IPS DF 4.7 (cell line): ENCODE data around the gene LMAN2L.

ENCODE experiments used
- DNase-seq: peaks from one replicate; pipeline ENCODE4 v3.0.0-alpha.2; 2013; ENCODE audit warnings: low spot score; ENCODE audit errors: extremely low read depth

The LMAN2L gene

GRCh38 chr2:96760036-96760985 is 20.4 kb upstream of the LMAN2L start, which contains the start of gene CNNM4:
TSS of gene CNNM4 (plus strand) at chr2:96760902. CDS start at chr2:96761000, 98 bp downstream.
- no peak for DNase-seq

DNA sequence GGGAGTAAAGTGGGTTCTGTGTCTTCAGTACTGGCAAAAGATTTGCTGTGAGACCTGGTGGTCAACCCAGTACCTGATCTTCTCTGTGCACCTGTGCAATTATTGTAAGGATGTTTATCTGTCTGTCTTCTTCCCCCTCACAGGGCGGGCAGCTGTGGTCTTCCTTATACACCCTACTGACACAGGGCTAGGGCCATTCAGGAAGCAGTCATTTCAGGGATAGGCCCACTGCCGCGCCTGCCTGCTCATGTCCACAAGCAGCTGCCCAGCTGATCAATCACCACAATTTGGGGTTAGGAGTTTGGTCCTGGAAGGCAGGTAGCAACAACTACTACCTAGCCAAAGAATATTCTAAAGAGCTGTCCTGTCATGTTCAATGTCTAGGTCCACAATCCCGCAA is 19.7 kb upstream of the LMAN2L start:
- DNase-seq = no peak

GRCh38 chr2:96758987-96759386 is 19.1 kb upstream of the LMAN2L start:
- no peak for DNase-seq

DNA sequence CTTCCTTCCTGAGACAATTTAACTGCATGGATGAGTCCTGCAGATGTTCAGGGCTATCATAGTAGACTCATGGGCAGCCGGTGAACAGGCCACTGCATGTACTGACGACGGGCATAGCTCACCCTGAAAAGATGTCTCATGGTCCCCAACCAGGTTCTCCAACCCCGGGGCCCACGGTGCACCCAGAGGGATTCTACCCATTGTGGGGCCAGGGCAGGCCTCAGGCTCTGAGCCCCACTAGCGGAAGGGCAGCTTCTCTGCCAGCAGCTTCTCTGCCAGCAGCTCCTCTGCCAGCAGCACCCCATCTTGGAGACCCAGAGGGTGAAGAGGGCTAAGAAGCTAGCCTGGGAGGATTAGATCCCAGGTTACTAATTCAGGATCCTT is 17.6 kb upstream of the LMAN2L start:
- DNase-seq = no peak

GRCh38 chr2:96756788-96757476 is 17.1 kb upstream of the LMAN2L start:
- no peak for DNase-seq

GRCh38 chr2:96754317-96754716 is 14.5 kb upstream of the LMAN2L start:
- no peak for DNase-seq

DNA sequence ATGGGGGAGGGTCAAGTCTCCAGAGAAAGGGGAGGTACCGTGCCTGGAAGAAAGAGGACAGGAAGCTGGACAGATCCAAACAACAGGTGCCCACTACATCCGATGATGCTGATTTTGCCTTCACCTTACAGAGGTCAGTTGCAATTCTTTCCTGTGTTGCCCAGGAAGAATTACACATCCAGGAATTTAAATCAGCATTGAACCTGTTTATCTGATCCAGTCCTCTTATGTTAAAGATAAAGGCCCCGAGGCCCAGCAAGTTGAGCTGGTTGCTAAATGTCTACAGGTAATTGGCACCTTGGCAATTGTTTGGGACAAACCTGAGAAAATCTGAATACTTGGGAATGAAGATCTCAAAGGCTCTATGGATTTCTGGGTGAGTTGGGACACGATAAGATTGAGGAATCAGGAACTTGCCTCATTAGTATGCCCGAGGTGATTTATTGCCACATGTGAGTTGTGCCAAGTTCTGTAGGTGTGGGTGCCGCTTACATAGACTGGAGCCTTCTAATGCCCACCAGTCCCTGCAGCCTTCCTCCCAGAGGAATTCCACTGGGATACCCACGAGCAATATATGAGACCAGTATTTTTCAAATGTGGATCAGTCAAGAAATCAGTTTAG is 13.9 kb upstream of the LMAN2L start:
- no peak for DNase-seq

GRCh38 chr2:96751800-96752199 is 11.9 kb upstream of the LMAN2L start:
- DNase-seq = no peak

- no peak for DNase-seq
Measured at GRCh38 chr2:96747061-96747617, 7.3 kb upstream of the LMAN2L start.

GRCh38 chr2:96739076-96739632 is 710 bp downstream of the LMAN2L start:
- no peak for DNase-seq

- DNase-seq = no peak
Measured at GRCh38 chr2:96737831-96738230, 2.0 kb downstream of the LMAN2L start.

DNA sequence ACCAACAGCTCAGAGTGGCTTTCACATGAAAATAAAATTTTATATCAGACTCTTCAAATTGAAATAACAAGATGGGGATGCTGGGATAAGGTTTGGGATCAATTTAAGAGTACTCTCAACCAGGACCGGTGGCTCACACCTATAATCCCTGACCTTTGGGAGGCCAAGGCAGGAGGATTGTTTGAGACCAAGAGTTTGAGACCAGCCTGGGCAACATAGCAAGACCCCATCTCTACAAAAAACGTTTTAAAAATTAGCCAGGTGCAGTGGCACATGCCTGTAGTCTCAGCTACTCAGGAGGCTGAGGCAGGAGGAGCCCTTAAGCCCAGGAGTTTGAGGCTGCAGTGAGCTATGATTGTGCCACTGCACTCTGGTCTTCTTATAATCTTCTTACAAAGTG is 2.6 kb downstream of the LMAN2L start:
- DNase-seq = no peak

DNA sequence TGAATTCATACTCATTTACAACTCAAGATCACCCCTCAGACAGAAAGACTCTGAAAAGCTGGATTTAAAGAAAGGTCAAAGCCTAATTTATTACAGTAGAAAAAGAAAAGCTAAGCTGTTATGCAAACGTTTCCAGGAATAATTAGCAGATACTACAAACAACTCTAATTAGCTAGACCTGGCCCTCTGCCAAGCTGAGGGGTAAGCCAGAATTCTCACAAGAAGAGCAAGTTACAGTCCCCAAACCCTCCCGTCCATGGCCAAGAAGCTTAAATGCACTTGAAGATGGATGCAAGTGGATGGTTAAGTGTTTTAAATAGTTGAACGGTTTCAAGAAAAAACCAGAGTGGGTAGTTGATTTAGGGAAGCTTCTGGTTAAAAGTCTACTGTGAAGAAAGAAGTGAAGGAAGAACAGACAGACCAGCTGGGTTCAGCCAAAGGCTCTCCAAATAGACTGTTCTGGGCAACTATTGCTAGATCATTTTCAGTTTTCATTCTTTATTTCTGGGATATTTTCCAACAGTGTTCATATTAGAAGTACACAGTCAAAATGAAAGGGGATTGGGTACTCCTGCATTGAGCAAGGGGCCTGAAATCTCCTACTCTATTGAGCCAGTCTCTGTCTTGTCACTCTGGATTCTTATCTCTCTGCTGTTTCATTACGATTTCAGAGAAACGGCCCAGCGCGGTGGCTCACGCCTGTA is 4.8 kb downstream of the LMAN2L start:
- DNase-seq = no peak

GRCh38 chr2:96733931-96734330 is 5.9 kb downstream of the LMAN2L start:
- DNase-seq = no peak

DNA sequence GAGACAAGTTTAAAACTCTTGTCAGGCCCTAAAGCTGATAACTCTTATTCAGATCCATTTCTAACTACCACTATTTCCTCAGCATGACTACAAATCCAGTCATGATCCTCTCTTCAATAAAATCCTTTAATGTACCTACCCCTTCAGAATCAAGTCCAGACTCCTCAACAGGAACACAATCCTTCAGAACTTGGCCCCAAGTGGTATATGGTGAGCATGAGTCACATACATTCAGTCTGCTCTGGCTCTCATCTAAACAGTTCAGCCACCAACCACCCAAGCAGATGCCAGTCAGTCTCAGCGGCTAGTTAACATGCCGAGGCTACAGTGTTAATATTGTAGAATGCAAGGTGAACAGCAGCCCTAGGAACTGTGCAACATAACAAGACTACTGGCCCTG is 9.7 kb downstream of the LMAN2L start:
- no peak for DNase-seq

GRCh38 chr2:96729748-96730147 is 10.1 kb downstream of the LMAN2L start:
- no peak for DNase-seq

GRCh38 chr2:96727431-96727830 is 12.4 kb downstream of the LMAN2L start:
- DNase-seq = no peak

DNA sequence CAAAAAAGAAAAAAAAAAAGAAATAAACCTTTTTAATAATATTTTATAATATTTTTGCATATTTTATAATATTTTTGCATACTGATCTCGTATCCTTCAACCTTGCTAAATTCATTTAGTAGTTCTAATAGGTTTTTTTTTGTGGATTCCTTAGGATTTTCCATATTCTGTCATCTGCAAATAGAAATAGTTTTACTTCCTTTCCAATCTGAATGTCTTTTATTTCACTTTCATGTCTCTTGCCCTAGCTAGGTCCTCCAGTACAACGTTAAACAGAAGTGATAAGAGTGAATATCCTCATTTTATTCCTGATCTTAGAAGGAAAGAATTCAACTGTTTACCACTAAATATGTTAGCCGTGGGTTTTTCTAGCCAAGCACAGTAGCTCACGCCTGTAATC is 13.7 kb downstream of the LMAN2L start:
- DNase-seq = no peak

- no peak for DNase-seq
Measured at GRCh38 chr2:96716388-96716787, 23.5 kb downstream of the LMAN2L start.

DNA sequence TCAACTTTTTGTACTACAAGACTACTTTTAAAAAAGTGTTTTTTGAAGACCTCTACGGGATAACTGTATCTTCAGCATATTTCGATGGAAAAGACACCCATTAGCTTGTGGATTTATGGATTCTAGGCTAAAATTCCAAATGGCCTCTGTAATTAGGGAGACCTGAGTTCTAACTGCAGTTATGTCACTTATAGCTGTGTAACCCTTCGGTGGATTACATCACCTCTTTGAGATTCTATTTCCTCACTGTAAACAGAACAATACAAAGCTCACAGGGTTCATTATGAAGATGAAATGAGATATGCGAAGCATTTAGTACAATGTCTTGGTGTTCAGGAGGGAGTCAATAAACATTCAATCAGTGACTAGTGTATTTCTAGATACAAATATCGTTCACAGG is 24.2 kb downstream of the LMAN2L start:
- DNase-seq = no peak

GRCh38 chr2:96710985-96711384 is 28.9 kb downstream of the LMAN2L start:
- DNase-seq = no peak
